Glutamatergic neuron (in vitro differentiated cells): ENCODE measurements around the gene TEX29. TPM values are rescaled to one million over a fixed set of nuclear protein-coding genes. Genes with fewer than 3 reads are reported as not detected.

ENCODE experiments used
- DNase-seq: peaks from one replicate; pipeline ENCODE4 v3.0.0; 2022
- H3K27ac Mint-ChIP-seq: one replicate; pipeline ENCODE4 v1.8.0; 2020; ENCODE audit warnings: mild to moderate bottlenecking, mixed read lengths, inconsistent platforms; ENCODE audit not compliant: unreplicated experiment
- H3K27me3 Mint-ChIP-seq: one replicate; pipeline ENCODE4 v1.8.0; 2020; ENCODE audit warnings: mild to moderate bottlenecking, moderate library complexity, mixed read lengths, inconsistent platforms; ENCODE audit not compliant: unreplicated experiment
- H3K36me3 Mint-ChIP-seq: one replicate; pipeline ENCODE4 v1.8.0; 2020; ENCODE audit warnings: mild to moderate bottlenecking, mixed read lengths, inconsistent platforms; ENCODE audit not compliant: unreplicated experiment
- H3K4me1 Mint-ChIP-seq: one replicate; pipeline ENCODE4 v1.8.0; 2020; ENCODE audit warnings: mild to moderate bottlenecking, low read depth, mixed read lengths, inconsistent platforms; ENCODE audit not compliant: unreplicated experiment
- H3K4me3 Mint-ChIP-seq: one replicate; pipeline ENCODE4 v1.8.0; 2020; ENCODE audit warnings: mild to moderate bottlenecking, mixed read lengths, inconsistent platforms; ENCODE audit not compliant: unreplicated experiment
- H3K9me3 Mint-ChIP-seq: one replicate; pipeline ENCODE4 v1.8.0; 2020; ENCODE audit warnings: mild to moderate bottlenecking, moderate library complexity, mixed read lengths, inconsistent platforms; ENCODE audit not compliant: unreplicated experiment
- total RNA-seq: library from RNA; stranded (reverse); fragmentation: NEBNext Ultra II Directional; extraction: Animal tissue kit (Norgen Biotek cat#: 25700); gene quantifications from one replicate; pipeline ENCODE4 v1.2.1, GENCODE V29; 2021; ENCODE audit not compliant: unreplicated experiment
- TF ChIP-seq, protein P1 (sequence below): fragments of 200-600 bp; sonication (generic); IDR thresholded peaks from one replicate; pipeline ENCODE4 v1.5.0; 2021; ENCODE audit not compliant: partially characterized antibody, unreplicated experiment

Gene TEX29
- total RNA-seq, 1 donor from 2014 or later, result 0.64 TPM

DNA sequence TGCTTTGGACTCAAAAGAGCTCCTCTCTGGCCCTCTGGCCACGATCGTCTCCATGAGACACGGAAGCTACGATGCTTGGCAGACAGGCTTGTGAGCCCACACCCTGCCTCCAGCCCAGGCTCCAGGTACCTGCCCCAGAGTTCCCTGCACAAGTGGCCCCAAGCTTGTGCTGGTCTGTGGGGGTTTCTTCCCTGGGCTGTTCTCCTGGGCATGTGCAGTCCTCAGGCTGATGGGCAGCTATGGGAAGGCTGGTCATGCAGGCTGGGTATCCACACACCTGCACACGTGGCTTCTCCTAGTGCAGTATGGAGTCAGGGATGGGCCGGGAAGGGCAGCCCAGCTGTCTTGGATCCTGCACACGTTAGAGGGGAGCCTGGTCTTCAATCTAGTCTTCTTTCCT is 43.1 kb downstream of the TEX29 start:
- H3K27me3 Mint-ChIP-seq, result peaks cover 1% of the 10 kb centered on the region
- no peak for DNase-seq
- no peak overlapping the region for H3K27ac Mint-ChIP-seq

DNA sequence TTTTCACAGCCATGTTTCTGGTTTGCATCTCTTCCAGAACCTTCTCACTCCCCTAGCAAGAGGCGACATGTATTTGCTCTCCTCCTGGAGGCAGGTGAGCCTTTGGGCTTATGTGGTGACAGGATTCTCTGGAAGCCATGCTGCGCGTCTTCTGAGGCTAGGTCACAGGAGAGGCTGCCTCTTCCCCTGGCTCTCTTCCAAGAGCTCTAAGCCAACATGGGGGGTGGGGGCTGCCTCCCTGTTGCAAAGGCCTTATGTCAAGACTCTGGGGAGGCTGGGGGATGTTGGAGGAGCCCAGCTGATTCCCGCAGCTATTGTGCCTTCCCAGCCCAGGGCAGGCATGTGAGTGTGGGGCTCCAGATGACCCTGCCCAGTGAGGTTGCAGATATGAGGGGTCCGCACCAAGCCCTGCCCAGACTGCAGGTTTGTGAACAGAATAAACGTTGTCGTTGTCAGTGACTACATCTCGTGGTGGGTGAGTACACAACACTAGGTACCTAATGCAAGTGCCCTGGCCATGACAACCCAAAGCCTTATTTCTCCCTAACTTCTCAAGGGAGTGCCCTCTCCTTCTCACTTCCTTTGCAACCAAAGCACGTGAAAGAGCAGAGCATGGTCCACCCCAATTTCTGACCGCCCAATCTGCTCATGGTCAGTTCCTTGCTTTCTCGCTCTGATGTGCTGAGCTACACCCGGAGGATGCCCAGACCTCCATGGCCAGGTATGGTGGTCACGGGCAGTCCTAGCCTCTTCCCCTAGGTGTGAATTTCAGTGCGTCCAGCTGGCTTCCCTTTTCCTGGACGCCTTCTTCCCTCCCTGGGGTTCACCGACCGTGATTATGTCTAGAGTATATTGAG is 44.9 kb downstream of the TEX29 start:
- Mint-ChIP-seq H3K27ac (no peak overlapping the region), H3K36me3 (no peaks in the 10 kb centered on the region), H3K27me3 (peaks cover 1% of the 10 kb centered on the region), H3K4me1 (no peaks in the 10 kb centered on the region), H3K9me3 (peaks cover 1% of the 10 kb centered on the region), H3K4me3 (no peak overlapping the region)
- TF ChIP-seq, protein P1, sequence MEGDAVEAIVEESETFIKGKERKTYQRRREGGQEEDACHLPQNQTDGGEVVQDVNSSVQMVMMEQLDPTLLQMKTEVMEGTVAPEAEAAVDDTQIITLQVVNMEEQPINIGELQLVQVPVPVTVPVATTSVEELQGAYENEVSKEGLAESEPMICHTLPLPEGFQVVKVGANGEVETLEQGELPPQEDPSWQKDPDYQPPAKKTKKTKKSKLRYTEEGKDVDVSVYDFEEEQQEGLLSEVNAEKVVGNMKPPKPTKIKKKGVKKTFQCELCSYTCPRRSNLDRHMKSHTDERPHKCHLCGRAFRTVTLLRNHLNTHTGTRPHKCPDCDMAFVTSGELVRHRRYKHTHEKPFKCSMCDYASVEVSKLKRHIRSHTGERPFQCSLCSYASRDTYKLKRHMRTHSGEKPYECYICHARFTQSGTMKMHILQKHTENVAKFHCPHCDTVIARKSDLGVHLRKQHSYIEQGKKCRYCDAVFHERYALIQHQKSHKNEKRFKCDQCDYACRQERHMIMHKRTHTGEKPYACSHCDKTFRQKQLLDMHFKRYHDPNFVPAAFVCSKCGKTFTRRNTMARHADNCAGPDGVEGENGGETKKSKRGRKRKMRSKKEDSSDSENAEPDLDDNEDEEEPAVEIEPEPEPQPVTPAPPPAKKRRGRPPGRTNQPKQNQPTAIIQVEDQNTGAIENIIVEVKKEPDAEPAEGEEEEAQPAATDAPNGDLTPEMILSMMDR, result no peak
- DNase-seq, result no peak

More for the DNA sequence above, 43.1 kb downstream of the TEX29 start:
- Mint-ChIP-seq H3K9me3 (peaks cover 1% of the 10 kb centered on the region), H3K4me3 (no peak overlapping the region), H3K36me3 (no peaks in the 10 kb centered on the region), H3K4me1 (no peaks in the 10 kb centered on the region)
- TF ChIP-seq, protein P1, result no peak

DNA sequence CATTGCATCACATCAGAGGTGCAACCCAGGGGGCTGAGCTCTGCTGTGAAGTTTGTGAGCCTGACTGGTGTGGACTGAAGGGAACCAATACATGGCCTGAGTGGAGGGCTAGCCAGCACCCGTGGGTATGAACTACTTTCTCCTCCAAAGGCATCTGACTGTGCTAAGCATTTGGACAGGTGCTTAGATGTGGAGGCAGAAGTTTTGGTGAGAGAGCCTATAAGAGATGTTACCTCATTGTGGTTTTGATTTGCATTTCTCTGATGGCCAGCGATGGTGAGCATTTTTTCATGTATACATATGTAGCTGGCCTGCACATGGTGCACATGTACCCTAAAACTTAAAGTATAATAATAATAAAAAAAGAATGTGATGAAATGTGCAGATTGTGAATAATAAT is 46.9 kb downstream of the TEX29 start:
- no peaks in the 10 kb centered on the region for H3K36me3 Mint-ChIP-seq
- peaks cover 4% of the 10 kb centered on the region for H3K4me1 Mint-ChIP-seq
- DNase-seq, result no peak
- H3K4me3 Mint-ChIP-seq, result no peak overlapping the region
- H3K27me3 Mint-ChIP-seq, result peaks cover 4% of the 10 kb centered on the region
- H3K27ac Mint-ChIP-seq, result no peak overlapping the region
- TF ChIP-seq, protein P1, result no peak
- peaks cover 1% of the 10 kb centered on the region for H3K9me3 Mint-ChIP-seq

DNA sequence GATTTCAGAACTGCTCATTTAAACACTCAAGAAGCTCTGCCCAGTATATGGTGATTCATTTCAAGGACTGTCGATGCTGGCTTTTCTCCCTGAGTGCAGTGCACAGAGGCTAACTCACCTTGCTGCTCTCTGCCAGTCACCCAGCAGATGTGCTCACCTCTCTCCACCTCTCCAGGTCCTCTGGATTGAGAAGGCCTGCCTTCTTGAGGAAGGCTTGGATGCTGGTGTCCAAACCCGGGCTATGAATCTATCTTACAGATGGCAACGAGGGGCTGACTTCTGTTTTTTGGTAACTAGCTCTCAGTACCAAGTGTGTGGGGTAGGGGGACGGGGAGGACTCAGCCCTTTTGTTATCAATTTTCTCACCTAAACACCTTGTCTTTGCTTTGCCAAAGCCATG is 47.6 kb downstream of the TEX29 start:
- Mint-ChIP-seq H3K9me3 (peaks cover 1% of the 10 kb centered on the region), H3K27me3 (peaks cover 4% of the 10 kb centered on the region), H3K4me3 (no peak overlapping the region), H3K27ac (no peak overlapping the region), H3K36me3 (peaks cover 5% of the 10 kb centered on the region), H3K4me1 (peaks cover 4% of the 10 kb centered on the region)
- TF ChIP-seq, protein P1, result no peak
- no peak for DNase-seq

DNA sequence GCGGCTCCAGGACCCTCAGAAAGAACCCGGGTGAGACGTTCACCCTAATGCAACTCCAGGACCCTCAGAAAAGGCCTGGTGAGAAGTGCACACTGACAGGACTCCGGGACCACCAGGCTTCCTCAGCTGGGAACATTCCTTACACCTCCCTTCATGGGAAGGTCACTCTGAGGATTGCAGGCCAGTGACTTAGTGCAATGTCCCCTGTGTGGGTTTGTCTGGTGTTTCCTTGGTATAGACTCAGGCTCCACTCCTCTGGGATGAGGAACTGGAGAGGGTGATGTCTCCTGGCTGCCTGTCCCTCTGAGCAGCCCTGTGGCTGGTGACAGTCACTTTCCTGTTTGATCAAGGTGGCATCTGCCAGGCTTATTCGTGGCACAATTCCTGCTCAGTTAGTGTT is 49.7 kb downstream of the TEX29 start:
- H3K4me1 Mint-ChIP-seq, result peaks cover 4% of the 10 kb centered on the region
- peaks cover 4% of the 10 kb centered on the region for H3K27me3 Mint-ChIP-seq
- peaks cover 2% of the 10 kb centered on the region for H3K9me3 Mint-ChIP-seq
- DNase-seq, result no peak
- no peak overlapping the region for H3K4me3 Mint-ChIP-seq
- TF ChIP-seq, protein P1, result no peak
- H3K27ac Mint-ChIP-seq, result no peak overlapping the region
- H3K36me3 Mint-ChIP-seq, result peaks cover 6% of the 10 kb centered on the region
